SH-SY5Y (cell line): Measurements from ENCODE around the gene PLA2G4B.

Source experiments
- GATA2 ChIP-seq: IDR thresholded peaks from 2 replicates; pipeline ENCODE4 v1.6.1; 2011; ENCODE audit warnings: mild to moderate bottlenecking, low read depth, low read length
- GATA3 ChIP-seq: IDR thresholded peaks from 2 replicates; pipeline ENCODE4 v1.6.1; 2011; ENCODE audit warnings: low read depth, mild to moderate bottlenecking, low read length, moderate library complexity

GRCh38 chr15:41849204-41849603 lies 10.6 kb downstream of the PLA2G4B start:
- no peak for TF ChIP-seq GATA3
- no peak for TF ChIP-seq GATA2
